H9 (cell line): ENCODE data around the gene TRPC4AP. TPM values are rescaled to one million over a fixed set of nuclear protein-coding genes. Genes with fewer than 3 reads are reported as not detected.

Experiments
- DNase-seq: peaks from one replicate; pipeline ENCODE4 v3.0.0-alpha.2; 2017
- H2AFZ ChIP-seq: one replicate; pipeline ENCODE4 v1.6.1; 2013; ENCODE audit warnings: mild to moderate bottlenecking, low read length, control low read depth, moderate library complexity
- H2AK5ac ChIP-seq: 2 replicates; pipeline ENCODE4 v1.6.1; 2013; ENCODE audit warnings: low read length, control low read depth, mixed read lengths; ENCODE audit not compliant: insufficient read length
- H2BK120ac ChIP-seq: one replicate; pipeline ENCODE4 v1.6.1; 2013; ENCODE audit warnings: low read depth, mild to moderate bottlenecking, low read length, control low read depth, inconsistent platforms; ENCODE audit not compliant: poor library complexity, severe bottlenecking
- H2BK12ac ChIP-seq: 2 replicates; pipeline ENCODE4 v1.6.1; 2013; ENCODE audit warnings: low read length, control low read depth, mixed read lengths, low read depth; ENCODE audit not compliant: insufficient read length
- H2BK15ac ChIP-seq: 2 replicates; pipeline ENCODE4 v1.6.1; 2013; ENCODE audit warnings: low read depth, low read length, control low read depth
- H2BK20ac ChIP-seq: one replicate; pipeline ENCODE4 v1.6.1; 2013; ENCODE audit warnings: low read depth, mild to moderate bottlenecking, low read length, control low read depth, inconsistent platforms; ENCODE audit not compliant: poor library complexity, severe bottlenecking
- H2BK5ac ChIP-seq: 2 replicates; pipeline ENCODE4 v1.6.1; 2013; ENCODE audit warnings: low read length, control low read depth, mixed read lengths; ENCODE audit not compliant: insufficient read length
- H3K14ac ChIP-seq: 2 replicates; pipeline ENCODE4 v1.6.1; 2013; ENCODE audit warnings: low read length, control low read depth; ENCODE audit not compliant: insufficient read depth
- H3K18ac ChIP-seq: 2 replicates; pipeline ENCODE4 v1.6.1; 2013; ENCODE audit warnings: low read depth, mild to moderate bottlenecking, mixed read lengths, low read length, control low read depth; ENCODE audit not compliant: insufficient read length
- H3K23ac ChIP-seq: 2 replicates; pipeline ENCODE4 v1.6.1; 2013; ENCODE audit warnings: low read length, control low read depth, mixed read lengths, low read depth; ENCODE audit not compliant: insufficient read length
- H3K23me2 ChIP-seq: 2 replicates; pipeline ENCODE4 v1.6.1; 2013; ENCODE audit warnings: low read depth, mild to moderate bottlenecking, mixed read lengths, low read length, control low read depth; ENCODE audit not compliant: insufficient read length, poor library complexity, severe bottlenecking
- H3K27ac ChIP-seq: 2 replicates; pipeline ENCODE4 v1.5.1; 2013; ENCODE audit warnings: low read length, control low read depth, mixed read lengths, low read depth; ENCODE audit not compliant: insufficient read length
- H3K27me3 ChIP-seq: 2 replicates; pipeline ENCODE4 v1.6.1; 2013; ENCODE audit warnings: low read length, control low read depth, inconsistent platforms; ENCODE audit not compliant: insufficient read depth
- H3K4ac ChIP-seq: 2 replicates; pipeline ENCODE4 v1.6.1; 2013; ENCODE audit warnings: low read depth, mild to moderate bottlenecking, control low read depth, inconsistent platforms, low read length, moderate library complexity
- H3K4me1 ChIP-seq: 2 replicates; pipeline ENCODE4 v1.6.1; 2013; ENCODE audit warnings: low read length, control low read depth, inconsistent platforms; ENCODE audit not compliant: insufficient read depth
- H3K4me2 ChIP-seq: 2 replicates; pipeline ENCODE4 v1.6.1; 2013; ENCODE audit warnings: low read length, control low read depth, mixed read lengths; ENCODE audit not compliant: insufficient read length, insufficient read depth
- H3K56ac ChIP-seq: 2 replicates; pipeline ENCODE4 v1.6.1; 2013; ENCODE audit warnings: low read depth, mild to moderate bottlenecking, mixed read lengths, low read length, control low read depth; ENCODE audit not compliant: insufficient read length
- H3K79me1 ChIP-seq: 2 replicates; pipeline ENCODE4 v1.6.1; 2013; ENCODE audit warnings: low read depth, mild to moderate bottlenecking, moderate library complexity, low read length, control low read depth, inconsistent platforms; ENCODE audit not compliant: insufficient read depth, poor library complexity, severe bottlenecking
- H3K79me2 ChIP-seq: 2 replicates; pipeline ENCODE4 v1.6.1; 2013; ENCODE audit warnings: low read length, control low read depth, inconsistent platforms; ENCODE audit not compliant: insufficient read depth
- H3K9ac ChIP-seq: 2 replicates; pipeline ENCODE4 v1.6.1; 2013; ENCODE audit warnings: low read length, control low read depth, mixed read lengths; ENCODE audit not compliant: insufficient read length; ENCODE audit errors: extremely low read depth
- H3K9me3 ChIP-seq: one replicate; pipeline ENCODE4 v1.6.1; 2013; ENCODE audit warnings: low read depth, low read length, inconsistent platforms; ENCODE audit not compliant: control insufficient read depth
- H3T11ph ChIP-seq: one replicate; pipeline ENCODE4 v1.6.1; 2013; ENCODE audit warnings: mild to moderate bottlenecking, low read length, control low read depth, inconsistent platforms
- H4K20me1 ChIP-seq: one replicate; pipeline ENCODE4 v1.6.1; 2013; ENCODE audit not compliant: control insufficient read depth, insufficient read length, insufficient read depth
- H4K5ac ChIP-seq: 2 replicates; pipeline ENCODE4 v1.6.1; 2013; ENCODE audit warnings: low read depth, mild to moderate bottlenecking, mixed read lengths, low read length, control low read depth; ENCODE audit not compliant: insufficient read length
- H4K8ac ChIP-seq: replicated peaks from 2 replicates; pipeline ENCODE4 v1.6.1; 2013; ENCODE audit warnings: low read length, control low read depth, mixed read lengths, low read depth; ENCODE audit not compliant: insufficient read length
- H4K91ac ChIP-seq: 2 replicates; pipeline ENCODE4 v1.6.1; 2013; ENCODE audit warnings: low read depth, mild to moderate bottlenecking, moderate library complexity, mixed read lengths, low read length, control low read depth; ENCODE audit not compliant: insufficient read length
- H3K27ac Mint-ChIP-seq, 3 experiments: 2 replicates in 2 of 3; 3 replicates in 1 of 3; pipeline ENCODE4 v1.8.0; 2020 to 2021; ENCODE audit warnings: mixed read lengths in 3 of 3, mild to moderate bottlenecking in 1 of 3, moderate library complexity in 1 of 3
- H3K27me3 Mint-ChIP-seq: 2 replicates; pipeline ENCODE4 v1.8.0; 2021; ENCODE audit warnings: low read depth, mild to moderate bottlenecking, moderate library complexity, mixed read lengths
- H3K36me3 Mint-ChIP-seq, 3 experiments: 2 replicates in 2 of 3; 3 replicates in 1 of 3; pipeline ENCODE4 v1.8.0; 2020 to 2021; ENCODE audit warnings: low read depth in 3 of 3, mixed read lengths in 3 of 3; ENCODE audit not compliant: insufficient read depth in 1 of 3
- H3K4me1 Mint-ChIP-seq, 2 experiments: 2 replicates each; pipeline ENCODE4 v1.8.0; 2020; ENCODE audit warnings: mixed read lengths in 2 of 2
- H3K4me3 Mint-ChIP-seq, 2 experiments: 2 replicates in 1 of 2; 3 replicates in 1 of 2; pipeline ENCODE4 v1.8.0; 2020 to 2021; ENCODE audit warnings: mild to moderate bottlenecking in 2 of 2, mixed read lengths in 2 of 2, moderate library complexity in 1 of 2
- H3K9me3 Mint-ChIP-seq, 2 experiments: 2 replicates in 1 of 2; 3 replicates in 1 of 2; pipeline ENCODE4 v1.8.0; 2020; ENCODE audit warnings: mild to moderate bottlenecking in 2 of 2, mixed read lengths in 2 of 2, moderate library complexity in 1 of 2
- WGBS: extraction: QIAGEN DNeasy Blood & Tissue Kit; methylation state at CpG from one replicate; pipeline ENCODE4 v1.1.7; 2013; ENCODE audit warnings: missing lambda C conversion rate, low lambda C conversion rate, mixed read lengths; ENCODE audit not compliant: insufficient read length; ENCODE audit errors: extremely low coverage; 5-methylcytosine and 5-hydroxymethylcytosine counted together
- total RNA-seq: library from RNA; stranded (reverse); gene quantifications from 2 replicates; pipeline ENCODE4 v1.2.1, GENCODE V29; 2021
- TF ChIP-seq, protein P1 (sequence below): fragments of 200-600 bp; sonication (generic); conservative IDR thresholded peaks from 3 replicates; pipeline ENCODE4 v1.8.0; 2021; ENCODE audit warnings: antibody characterized with exemption, mild to moderate bottlenecking

The TRPC4AP gene
- total RNA-seq, 1 experiment from 2014 or later: 93.9 TPM

DNA sequence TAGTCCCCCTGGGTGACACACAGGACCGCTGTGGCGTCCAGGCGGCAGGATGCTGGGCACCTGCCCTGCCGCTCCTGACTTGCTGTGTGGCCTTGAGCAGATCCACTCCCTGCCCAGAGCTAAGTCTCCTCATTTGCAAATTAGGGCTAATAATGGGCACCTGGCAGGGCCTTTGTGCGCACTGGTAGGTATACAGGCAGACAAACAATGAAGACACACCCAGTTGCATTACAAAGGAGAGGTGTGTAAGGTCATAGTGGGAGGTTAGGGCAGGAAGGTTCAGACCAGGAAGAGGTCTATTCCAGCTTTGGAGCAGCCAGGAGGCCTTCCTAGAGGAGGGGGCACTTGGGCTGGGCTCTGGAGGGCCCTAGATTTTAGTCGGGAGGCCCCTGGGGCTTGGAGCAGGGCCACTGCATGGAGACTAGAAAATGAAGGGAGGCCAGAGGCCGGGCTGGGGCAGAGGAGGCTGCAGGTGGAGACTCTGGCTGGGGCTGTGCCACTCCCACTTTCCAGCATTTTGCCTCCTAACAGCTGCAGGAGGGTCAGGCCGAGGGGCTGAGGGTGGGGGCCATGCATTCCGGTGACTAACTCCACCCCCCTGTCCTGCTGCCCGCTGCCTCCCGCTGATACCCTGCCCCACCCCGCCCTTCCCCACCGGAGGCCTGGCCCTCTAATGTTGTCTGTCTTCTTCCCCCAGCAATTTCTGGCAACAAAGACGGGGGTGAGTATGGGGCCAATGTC lies 108.4 kb downstream of the TRPC4AP start:
- Histone ChIP-seq H3K4me1 (peaks cover 3% of the 10 kb centered on the region; the same call in 1 of the 2 replicates), H2BK12ac (no peak overlapping the region), H3K79me1 (no peaks in the 10 kb centered on the region), H3K27ac (no peak overlapping the region), H4K8ac (no peak overlapping the region), H2BK20ac (no peak overlapping the region), H3K23me2 (no peaks in the 10 kb centered on the region), H2BK15ac (no peak overlapping the region), H3K27me3 (no peaks in the 10 kb centered on the region), H3K79me2 (no peaks in the 10 kb centered on the region), H4K20me1 (no peaks in the 10 kb centered on the region), H3K4me2 (peak overlapping the region; percentile 21), H4K91ac (no peak overlapping the region), H3K14ac (no peak overlapping the region), H3K9ac (no peak overlapping the region), H2BK120ac (no peak overlapping the region), H2BK5ac (no peak overlapping the region), H3K23ac (no peak overlapping the region), H2AK5ac (no peak overlapping the region), H2AFZ (no peak overlapping the region), H3K4ac (no peak overlapping the region), H3K18ac (no peak overlapping the region), H3K56ac (no peak overlapping the region), H4K5ac (no peak overlapping the region), H3T11ph (no peak overlapping the region), H3K9me3 (no peaks in the 10 kb centered on the region)
- Mint-ChIP-seq H3K4me3 (peak overlapping the region; percentile 17 to 70), H3K36me3 (no peaks in the 10 kb centered on the region), H3K27ac (peak overlapping the region; percentile 63 to 87 (median 72); a peak in 5 of 7 replicates), H3K4me1 (peaks cover 69 to 71% of the 10 kb centered on the region in 2 experiments), H3K27me3 (peaks cover 91% of the 10 kb centered on the region), H3K9me3 (peaks cover 0 to 6% of the 10 kb centered on the region in 2 experiments; a peak in 2 of 5 replicates)
- TF ChIP-seq, protein P1, sequence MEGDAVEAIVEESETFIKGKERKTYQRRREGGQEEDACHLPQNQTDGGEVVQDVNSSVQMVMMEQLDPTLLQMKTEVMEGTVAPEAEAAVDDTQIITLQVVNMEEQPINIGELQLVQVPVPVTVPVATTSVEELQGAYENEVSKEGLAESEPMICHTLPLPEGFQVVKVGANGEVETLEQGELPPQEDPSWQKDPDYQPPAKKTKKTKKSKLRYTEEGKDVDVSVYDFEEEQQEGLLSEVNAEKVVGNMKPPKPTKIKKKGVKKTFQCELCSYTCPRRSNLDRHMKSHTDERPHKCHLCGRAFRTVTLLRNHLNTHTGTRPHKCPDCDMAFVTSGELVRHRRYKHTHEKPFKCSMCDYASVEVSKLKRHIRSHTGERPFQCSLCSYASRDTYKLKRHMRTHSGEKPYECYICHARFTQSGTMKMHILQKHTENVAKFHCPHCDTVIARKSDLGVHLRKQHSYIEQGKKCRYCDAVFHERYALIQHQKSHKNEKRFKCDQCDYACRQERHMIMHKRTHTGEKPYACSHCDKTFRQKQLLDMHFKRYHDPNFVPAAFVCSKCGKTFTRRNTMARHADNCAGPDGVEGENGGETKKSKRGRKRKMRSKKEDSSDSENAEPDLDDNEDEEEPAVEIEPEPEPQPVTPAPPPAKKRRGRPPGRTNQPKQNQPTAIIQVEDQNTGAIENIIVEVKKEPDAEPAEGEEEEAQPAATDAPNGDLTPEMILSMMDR: no peak
- no CpG with 5 or more reads among the region's 14 CpGs for WGBS
- peak; percentile 83 for DNase-seq
